Daoy (cell line): ENCODE data around the gene DAAM2. TPM values are rescaled to one million over a fixed set of nuclear protein-coding genes. Genes with fewer than 3 reads are reported as not detected.

Experiments used
- DNase-seq: peaks from one replicate; pipeline ENCODE4 v3.0.0-alpha.2; 2015; ENCODE audit warnings: low read depth
- total RNA-seq: library from RNA; depleted of rRNA; stranded (reverse); fragments of >200 nt; shearing (Covaris generic); gene quantifications from 2 replicates; pipeline ENCODE4 v1.2.3, GENCODE V29; 2014

Gene DAAM2
- total RNA-seq, 1 experiment from 2014 or later, result 2.1 TPM

GRCh38 chr6:39818695-39819094, 26.5 kb downstream of the DAAM2 start:
- no peak for DNase-seq

GRCh38 chr6:39819228-39819627, 27.1 kb downstream of the DAAM2 start:
- no peak for DNase-seq

GRCh38 chr6:39819676-39820075, 27.5 kb downstream of the DAAM2 start:
- no peak for DNase-seq

GRCh38 chr6:39820553-39820952, 28.4 kb downstream of the DAAM2 start:
- no peak for DNase-seq

- no peak for DNase-seq
These were observed 29.0 kb downstream of the DAAM2 start for GRCh38 chr6:39821046-39821740.

GRCh38 chr6:39821742-39822532, 29.8 kb downstream of the DAAM2 start:
- no peak for DNase-seq

- no peak for DNase-seq
These were observed 31.0 kb downstream of the DAAM2 start for GRCh38 chr6:39822846-39823815.

- no peak for DNase-seq
These were observed 32.1 kb downstream of the DAAM2 start for GRCh38 chr6:39824030-39824926.

- DNase-seq, result no peak
These were observed 37.2 kb downstream of the DAAM2 start for GRCh38 chr6:39829331-39829730.

- no peak for DNase-seq
These were observed 38.3 kb downstream of the DAAM2 start for GRCh38 chr6:39830444-39830843.

- DNase-seq, result no peak
These were observed 39.5 kb downstream of the DAAM2 start for GRCh38 chr6:39831701-39832100.

GRCh38 chr6:39834278-39834677, 42.1 kb downstream of the DAAM2 start:
- no peak for DNase-seq

GRCh38 chr6:39834866-39835265, 42.7 kb downstream of the DAAM2 start:
- no peak for DNase-seq

- DNase-seq, result no peak
These were observed 43.7 kb downstream of the DAAM2 start for GRCh38 chr6:39835821-39836295.

GRCh38 chr6:39836606-39837005, 44.4 kb downstream of the DAAM2 start:
- no peak for DNase-seq

GRCh38 chr6:39839445-39839844, 47.3 kb downstream of the DAAM2 start:
- no peak for DNase-seq

GRCh38 chr6:39840781-39841180, 48.6 kb downstream of the DAAM2 start:
- DNase-seq, result no peak

GRCh38 chr6:39841291-39841690, 49.1 kb downstream of the DAAM2 start:
- no peak for DNase-seq

- no peak for DNase-seq
These were observed 49.7 kb downstream of the DAAM2 start for GRCh38 chr6:39841923-39842322.

- DNase-seq, result peak; percentile 56
These were observed 51.3 kb downstream of the DAAM2 start for GRCh38 chr6:39843305-39844020.
